Measurements from ENCODE around the gene ALDH1L1.

ALDH1L1 gene

GRCh38 chr3:126135071-126135405 is 45.3 kb downstream of the ALDH1L1 start:
- H3K9me3 ChIP-seq (ENCODE audit: control insufficient read depth in 2 of 2, low read length in 2 of 2) = no peaks in the 10 kb centered on the region
- H3K27me3 ChIP-seq (ENCODE audit: control insufficient read depth in 2 of 2, insufficient read depth in 2 of 2, low read length in 2 of 2) = no peaks in the 10 kb centered on the region
- no peak overlapping the region for H3K27ac ChIP-seq (ENCODE audit: low read depth in 2 of 2, low read length in 2 of 2)
- no peak overlapping the region for H3K4me3 ChIP-seq (ENCODE audit: low read length in 2 of 2)
- H3K9ac ChIP-seq (ENCODE audit: low read depth in 1 of 2, low read length in 2 of 2) = no peak overlapping the region
- H3K36me3 ChIP-seq (ENCODE audit: control insufficient read depth in 2 of 2, insufficient read depth in 2 of 2, low read length in 2 of 2) = no peaks in the 10 kb centered on the region
- peaks cover 0 to under 1% of the 10 kb centered on the region in 2 donors for H3K4me1 ChIP-seq (ENCODE audit: control insufficient read depth in 2 of 2, insufficient read depth in 2 of 2, low read length in 2 of 2)

- Histone ChIP-seq H3K4me1 (ENCODE audit: control insufficient read depth in 2 of 2, insufficient read depth in 2 of 2, low read length in 2 of 2) (peaks cover 4 to 5% of the 10 kb centered on the region in 2 donors), H3K9me3 (ENCODE audit: control insufficient read depth in 2 of 2, low read length in 2 of 2) (no peaks in the 10 kb centered on the region), H3K4me3 (ENCODE audit: low read length in 2 of 2) (no peak overlapping the region), H3K9ac (ENCODE audit: low read depth in 1 of 2, low read length in 2 of 2) (no peak overlapping the region), H3K36me3 (ENCODE audit: control insufficient read depth in 2 of 2, insufficient read depth in 2 of 2, low read length in 2 of 2) (no peaks in the 10 kb centered on the region), H3K27ac (ENCODE audit: low read depth in 2 of 2, low read length in 2 of 2) (no peak overlapping the region), H3K27me3 (ENCODE audit: control insufficient read depth in 2 of 2, insufficient read depth in 2 of 2, low read length in 2 of 2) (no peaks in the 10 kb centered on the region)
Measured at GRCh38 chr3:126134219-126134975, 46.0 kb downstream of the ALDH1L1 start.

- Histone ChIP-seq H3K27me3 (ENCODE audit: control insufficient read depth in 2 of 2, insufficient read depth in 2 of 2, low read length in 2 of 2) (no peaks in the 10 kb centered on the region), H3K4me1 (ENCODE audit: control insufficient read depth in 2 of 2, insufficient read depth in 2 of 2, low read length in 2 of 2) (peaks cover 4 to 5% of the 10 kb centered on the region in 2 donors), H3K36me3 (ENCODE audit: control insufficient read depth in 2 of 2, insufficient read depth in 2 of 2, low read length in 2 of 2) (no peaks in the 10 kb centered on the region), H3K4me3 (ENCODE audit: low read length in 2 of 2) (no peak overlapping the region), H3K9ac (ENCODE audit: low read depth in 1 of 2, low read length in 2 of 2) (no peak overlapping the region), H3K9me3 (ENCODE audit: control insufficient read depth in 2 of 2, low read length in 2 of 2) (no peaks in the 10 kb centered on the region), H3K27ac (ENCODE audit: low read depth in 2 of 2, low read length in 2 of 2) (no peak overlapping the region)
Measured at GRCh38 chr3:126133606-126134005, 46.8 kb downstream of the ALDH1L1 start.

GRCh38 chr3:126132751-126133511 is 47.5 kb downstream of the ALDH1L1 start:
- H3K4me1 ChIP-seq (ENCODE audit: control insufficient read depth in 2 of 2, insufficient read depth in 2 of 2, low read length in 2 of 2) = peaks cover 4 to 5% of the 10 kb centered on the region in 2 donors
- H3K36me3 ChIP-seq (ENCODE audit: control insufficient read depth in 2 of 2, insufficient read depth in 2 of 2, low read length in 2 of 2) = no peaks in the 10 kb centered on the region
- no peaks in the 10 kb centered on the region for H3K9me3 ChIP-seq (ENCODE audit: control insufficient read depth in 2 of 2, low read length in 2 of 2)
- no peak overlapping the region for H3K27ac ChIP-seq (ENCODE audit: low read depth in 2 of 2, low read length in 2 of 2)
- no peaks in the 10 kb centered on the region for H3K27me3 ChIP-seq (ENCODE audit: control insufficient read depth in 2 of 2, insufficient read depth in 2 of 2, low read length in 2 of 2)
- no peak overlapping the region for H3K4me3 ChIP-seq (ENCODE audit: low read length in 2 of 2)
- no peak overlapping the region for H3K9ac ChIP-seq (ENCODE audit: low read depth in 1 of 2, low read length in 2 of 2)

GRCh38 chr3:126131881-126132750 is 48.3 kb downstream of the ALDH1L1 start:
- no peaks in the 10 kb centered on the region for H3K9me3 ChIP-seq (ENCODE audit: control insufficient read depth in 2 of 2, low read length in 2 of 2)
- no peak overlapping the region for H3K9ac ChIP-seq (ENCODE audit: low read depth in 1 of 2, low read length in 2 of 2)
- no peaks in the 10 kb centered on the region for H3K36me3 ChIP-seq (ENCODE audit: control insufficient read depth in 2 of 2, insufficient read depth in 2 of 2, low read length in 2 of 2)
- H3K4me1 ChIP-seq (ENCODE audit: control insufficient read depth in 2 of 2, insufficient read depth in 2 of 2, low read length in 2 of 2) = peaks cover 4 to 5% of the 10 kb centered on the region in 2 donors
- H3K27me3 ChIP-seq (ENCODE audit: control insufficient read depth in 2 of 2, insufficient read depth in 2 of 2, low read length in 2 of 2) = no peaks in the 10 kb centered on the region
- H3K4me3 ChIP-seq (ENCODE audit: low read length in 2 of 2) = no peak overlapping the region
- no peak overlapping the region for H3K27ac ChIP-seq (ENCODE audit: low read depth in 2 of 2, low read length in 2 of 2)

GRCh38 chr3:126130981-126131745 is 49.2 kb downstream of the ALDH1L1 start:
- no peaks in the 10 kb centered on the region for H3K36me3 ChIP-seq (ENCODE audit: control insufficient read depth in 2 of 2, insufficient read depth in 2 of 2, low read length in 2 of 2)
- H3K9me3 ChIP-seq (ENCODE audit: control insufficient read depth in 2 of 2, low read length in 2 of 2) = no peaks in the 10 kb centered on the region
- H3K4me3 ChIP-seq (ENCODE audit: low read length in 2 of 2) = no peak overlapping the region
- no peak overlapping the region for H3K27ac ChIP-seq (ENCODE audit: low read depth in 2 of 2, low read length in 2 of 2)
- H3K4me1 ChIP-seq (ENCODE audit: control insufficient read depth in 2 of 2, insufficient read depth in 2 of 2, low read length in 2 of 2) = peaks cover 4 to 5% of the 10 kb centered on the region in 2 donors
- no peak overlapping the region for H3K9ac ChIP-seq (ENCODE audit: low read depth in 1 of 2, low read length in 2 of 2)
- H3K27me3 ChIP-seq (ENCODE audit: control insufficient read depth in 2 of 2, insufficient read depth in 2 of 2, low read length in 2 of 2) = no peaks in the 10 kb centered on the region

- no peak overlapping the region for H3K27ac ChIP-seq (ENCODE audit: low read depth in 2 of 2, low read length in 2 of 2)
- peaks cover 4 to 5% of the 10 kb centered on the region in 2 donors for H3K4me1 ChIP-seq (ENCODE audit: control insufficient read depth in 2 of 2, insufficient read depth in 2 of 2, low read length in 2 of 2)
- H3K9me3 ChIP-seq (ENCODE audit: control insufficient read depth in 2 of 2, low read length in 2 of 2) = no peaks in the 10 kb centered on the region
- H3K36me3 ChIP-seq (ENCODE audit: control insufficient read depth in 2 of 2, insufficient read depth in 2 of 2, low read length in 2 of 2) = no peaks in the 10 kb centered on the region
- H3K4me3 ChIP-seq (ENCODE audit: low read length in 2 of 2) = no peak overlapping the region
- no peaks in the 10 kb centered on the region for H3K27me3 ChIP-seq (ENCODE audit: control insufficient read depth in 2 of 2, insufficient read depth in 2 of 2, low read length in 2 of 2)
- no peak overlapping the region for H3K9ac ChIP-seq (ENCODE audit: low read depth in 1 of 2, low read length in 2 of 2)
Measured at GRCh38 chr3:126130081-126130855, 50.1 kb downstream of the ALDH1L1 start.

- H3K27me3 ChIP-seq (ENCODE audit: control insufficient read depth in 2 of 2, insufficient read depth in 2 of 2, low read length in 2 of 2) = no peaks in the 10 kb centered on the region
- H3K4me1 ChIP-seq (ENCODE audit: control insufficient read depth in 2 of 2, insufficient read depth in 2 of 2, low read length in 2 of 2) = peaks cover 4 to 5% of the 10 kb centered on the region in 2 donors
- no peak overlapping the region for H3K27ac ChIP-seq (ENCODE audit: low read depth in 2 of 2, low read length in 2 of 2)
- no peaks in the 10 kb centered on the region for H3K36me3 ChIP-seq (ENCODE audit: control insufficient read depth in 2 of 2, insufficient read depth in 2 of 2, low read length in 2 of 2)
- H3K4me3 ChIP-seq (ENCODE audit: low read length in 2 of 2) = no peak overlapping the region
- H3K9ac ChIP-seq (ENCODE audit: low read depth in 1 of 2, low read length in 2 of 2) = no peak overlapping the region
- no peaks in the 10 kb centered on the region for H3K9me3 ChIP-seq (ENCODE audit: control insufficient read depth in 2 of 2, low read length in 2 of 2)
Measured at GRCh38 chr3:126129398-126129891, 50.9 kb downstream of the ALDH1L1 start.

Data from mucosa of rectum (tissue), 2 donors.